Epithelial cell of proximal tubule (primary cell): ENCODE results near the gene SUGT1. TPM values are rescaled to one million over a fixed set of nuclear protein-coding genes. Genes with fewer than 3 reads are reported as not detected.

Experiments used
- DNase-seq: peaks from one replicate; pipeline ENCODE4 v3.0.0-alpha.2; 2011; ENCODE audit warnings: low read depth
- H3K4me3 ChIP-seq: 2 replicates; pipeline ENCODE4 v1.5.1; 2011; ENCODE audit warnings: low read depth, mild to moderate bottlenecking, low read length
- CTCF ChIP-seq: conservative IDR thresholded peaks from 2 replicates; pipeline ENCODE4 v1.5.1; 2012; ENCODE audit warnings: low read depth, mild to moderate bottlenecking, low read length
- total RNA-seq: library from RNA; depleted of rRNA; stranded (reverse); fragments of >200 nt; gene quantifications from 2 replicates; pipeline ENCODE4 v1.2.3, GENCODE V29; 2015

The SUGT1 gene
- total RNA-seq, 1 donor from 2014 or later: 61.4 TPM

- DNase-seq: no peak
- peak; percentile 30 for TF ChIP-seq CTCF
- peak overlapping the region; percentile 27 for H3K4me3 ChIP-seq
Measured at GRCh38 chr13:52738719-52739467, 86.3 kb downstream of the SUGT1 start.

- TF ChIP-seq CTCF: no peak
- DNase-seq: no peak
- peak within 1 kb of the TSS; percentile 27 for H3K4me3 ChIP-seq
Measured at GRCh38 chr13:52739468-52740071, 86.9 kb downstream of the SUGT1 start, which contains the start of gene CNMD. TSS of gene CNMD (minus strand) at chr13:52739820. CDS start at chr13:52739701, 119 bp downstream.

GRCh38 chr13:52743569-52743968 is 90.9 kb downstream of the SUGT1 start:
- no peak for DNase-seq

GRCh38 chr13:52743988-52744387 is 91.4 kb downstream of the SUGT1 start:
- TF ChIP-seq CTCF: peak; percentile 24
- H3K4me3 ChIP-seq: no peak overlapping the region
- no peak for DNase-seq

More at GRCh38 chr13:52743569-52743968, 90.9 kb downstream of the SUGT1 start:
- no peak for TF ChIP-seq CTCF
- H3K4me3 ChIP-seq: no peak overlapping the region

GRCh38 chr13:52744842-52745375 is 92.3 kb downstream of the SUGT1 start:
- no peak for TF ChIP-seq CTCF
- no peak overlapping the region for H3K4me3 ChIP-seq
- no peak for DNase-seq

- no peak overlapping the region for H3K4me3 ChIP-seq
- TF ChIP-seq CTCF: no peak
Measured at GRCh38 chr13:52746141-52746540, 93.5 kb downstream of the SUGT1 start.

GRCh38 chr13:52749419-52749818 is 96.8 kb downstream of the SUGT1 start:
- H3K4me3 ChIP-seq: no peak overlapping the region
- no peak for DNase-seq
- no peak for TF ChIP-seq CTCF

More at GRCh38 chr13:52746141-52746540, 93.5 kb downstream of the SUGT1 start:
- DNase-seq: no peak
